ENCODE results near the gene TIMP2. TPM values are rescaled to one million over a fixed set of nuclear protein-coding genes. Genes with fewer than 3 reads are reported as not detected.

TIMP2 gene
- total RNA-seq, 1 experiment from 2014 or later = 114 TPM

DNA sequence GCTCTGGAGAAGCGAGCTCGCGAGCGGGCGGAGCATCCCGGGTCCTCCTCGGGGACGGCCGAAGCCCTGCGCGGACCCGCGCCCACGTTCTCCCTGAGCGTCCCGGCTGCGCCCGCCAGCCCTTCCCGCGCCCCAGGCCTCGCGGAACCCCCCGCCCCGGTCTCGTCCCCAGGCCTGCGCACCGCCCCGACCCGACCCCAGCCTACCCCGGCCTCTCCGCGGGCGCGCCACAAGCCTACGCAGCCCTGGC is 84.7 kb downstream of the TIMP2 start:
- Histone ChIP-seq H3K79me2 (ENCODE audit: low read depth) (peaks cover 48% of the 10 kb centered on the region), H3K27ac (peak overlapping the region; percentile 70), H4K20me1 (ENCODE audit: insufficient read depth) (peaks cover 11% of the 10 kb centered on the region; the same call in 1 of the 2 replicates), H2AFZ (peak overlapping the region; percentile 72; the same call in 1 of the 2 replicates), H3K36me3 (ENCODE audit: low read depth) (0 out of 2 replicates have a peak, but pooled peaks cover 6% of the 10 kb centered on the region), H3F3A (ENCODE audit: insufficient read depth, low read depth) (peaks cover 5% of the 10 kb centered on the region; the same call in 1 of the 2 replicates), H3K27me3 (ENCODE audit: insufficient read depth, low read depth) (no peaks in the 10 kb centered on the region), H3K4me1 (replicated peaks; ENCODE audit: insufficient read depth) (peaks cover 13% of the 10 kb centered on the region), H3K4me3 (peak overlapping the region; percentile 95), H3K9me3 (ENCODE audit: insufficient read depth, low read depth) (no peaks in the 10 kb centered on the region), H3K9me2 (ENCODE audit: insufficient read depth) (no peaks in the 10 kb centered on the region), H3K4me2 (peak overlapping the region; percentile 98)
- no peak for TF ChIP-seq EZH2 (IDR thresholded peaks at IDR 0.05; ENCODE audit: low read depth)
- no peak for TF ChIP-seq CTCF (conservative IDR thresholded peaks at IDR 0.05)
- intact Hi-C loops (cut with micrococcal nuclease; ENCODE audit: unreplicated experiment) = loop anchor here (1.0 kb wide), 3 partner anchors 22 to 94 kb away; no protein-coding TSS in a partner anchor
- POLR2A ChIA-PET (ENCODE audit: unreplicated experiment) = interaction anchor here (0.7 kb wide), 2 partner anchors 55 to 938 kb away, joined by 3 to 4 read pairs; no protein-coding TSS in a partner anchor
- BruUV-seq (replicated peaks) = no TSS peak
- DNase-seq = no peak
- CTCF ChIA-PET = no interaction called here

GRCh38 chr17:78839762-78840529 is 85.2 kb downstream of the TIMP2 start:
- peak overlapping the region; percentile 72; the same call in 1 of the 2 replicates for H2AFZ ChIP-seq
- H3K36me3 ChIP-seq (ENCODE audit: low read depth) = 0 out of 2 replicates have a peak, but pooled peaks cover 6% of the 10 kb centered on the region
- peaks cover 11% of the 10 kb centered on the region; the same call in 1 of the 2 replicates for H4K20me1 ChIP-seq (ENCODE audit: insufficient read depth)
- no peaks in the 10 kb centered on the region for H3K27me3 ChIP-seq (ENCODE audit: insufficient read depth, low read depth)
- CTCF ChIA-PET = no interaction called here
- H3K4me1 ChIP-seq (replicated peaks; ENCODE audit: insufficient read depth) = peaks cover 13% of the 10 kb centered on the region
- peak overlapping the region; percentile 95 for H3K4me3 ChIP-seq
- peak; percentile 15 to 37 for DNase-seq
- peak overlapping the region; percentile 70 for H3K27ac ChIP-seq
- no peak for TF ChIP-seq CTCF (conservative IDR thresholded peaks at IDR 0.05)
- TF ChIP-seq EZH2 (IDR thresholded peaks at IDR 0.05; ENCODE audit: low read depth) = no peak
- POLR2A ChIA-PET (ENCODE audit: unreplicated experiment) = interaction anchor here (0.6 to 0.7 kb wide), 3 partner anchors 55 to 938 kb away, joined by 3 to 5 read pairs (median 4); no protein-coding TSS in a partner anchor
- peak overlapping the region; percentile 98 for H3K4me2 ChIP-seq
- no peaks in the 10 kb centered on the region for H3K9me2 ChIP-seq (ENCODE audit: insufficient read depth)
- H3F3A ChIP-seq (ENCODE audit: insufficient read depth, low read depth) = peaks cover 5% of the 10 kb centered on the region; the same call in 1 of the 2 replicates
- no peaks in the 10 kb centered on the region for H3K9me3 ChIP-seq (ENCODE audit: insufficient read depth, low read depth)
- BruUV-seq (replicated peaks) = no TSS peak
- peaks cover 48% of the 10 kb centered on the region for H3K79me2 ChIP-seq (ENCODE audit: low read depth)
- intact Hi-C loops (cut with micrococcal nuclease; ENCODE audit: unreplicated experiment) = loop anchor here (1.0 kb wide), 3 partner anchors 22 to 94 kb away; no protein-coding TSS in a partner anchor

DNA sequence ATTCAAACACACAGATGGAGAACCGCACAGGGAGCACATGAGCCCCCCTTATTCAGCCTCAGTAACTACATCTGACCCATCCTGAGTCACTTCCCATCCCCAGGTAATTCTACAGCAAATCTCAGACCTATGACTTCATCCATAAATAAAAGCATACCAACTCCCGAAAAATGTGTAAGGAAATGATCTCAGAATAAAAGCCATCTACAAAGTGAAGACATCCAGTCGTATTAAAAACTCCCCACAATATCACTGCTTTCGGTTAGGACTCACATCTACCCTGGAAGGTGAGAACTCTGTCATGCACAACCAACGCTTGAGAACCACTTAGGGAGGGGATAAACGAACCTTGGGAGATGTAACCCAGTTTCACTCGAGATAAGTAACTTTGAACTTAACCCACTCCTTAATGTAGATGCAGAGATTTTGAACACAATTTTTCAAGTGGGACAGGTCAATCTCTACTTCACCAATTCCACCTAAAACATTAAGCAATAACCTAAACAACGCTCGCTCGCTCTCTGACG is 85.9 kb downstream of the TIMP2 start:
- H2AFZ ChIP-seq = no peak overlapping the region
- H3K79me2 ChIP-seq (ENCODE audit: low read depth) = peaks cover 48% of the 10 kb centered on the region
- no peak for DNase-seq
- no TSS peak for BruUV-seq (replicated peaks)
- peaks cover 13% of the 10 kb centered on the region for H3K4me1 ChIP-seq (replicated peaks; ENCODE audit: insufficient read depth)
- H3F3A ChIP-seq (ENCODE audit: insufficient read depth, low read depth) = peaks cover 5% of the 10 kb centered on the region; the same call in 1 of the 2 replicates
- peak overlapping the region; percentile 98 for H3K4me2 ChIP-seq
- H3K9me3 ChIP-seq (ENCODE audit: insufficient read depth, low read depth) = no peaks in the 10 kb centered on the region
- ChIA-PET CTCF (no interaction called here), POLR2A (ENCODE audit: unreplicated experiment) (no interaction called here)
- intact Hi-C loops (cut with micrococcal nuclease; ENCODE audit: unreplicated experiment) = no loop called here
- 0 out of 2 replicates have a peak, but pooled peaks cover 6% of the 10 kb centered on the region for H3K36me3 ChIP-seq (ENCODE audit: low read depth)
- peaks cover 11% of the 10 kb centered on the region; the same call in 1 of the 2 replicates for H4K20me1 ChIP-seq (ENCODE audit: insufficient read depth)
- TF ChIP-seq EZH2 (IDR thresholded peaks at IDR 0.05; ENCODE audit: low read depth) = no peak
- no peak for TF ChIP-seq CTCF (conservative IDR thresholded peaks at IDR 0.05)
- H3K4me3 ChIP-seq = peak overlapping the region; percentile 95
- no peaks in the 10 kb centered on the region for H3K27me3 ChIP-seq (ENCODE audit: insufficient read depth, low read depth)
- no peaks in the 10 kb centered on the region for H3K9me2 ChIP-seq (ENCODE audit: insufficient read depth)
- peak overlapping the region; percentile 70 for H3K27ac ChIP-seq
